ENCODE measurements around the gene BCOR. TPM values are rescaled to one million over a fixed set of nuclear protein-coding genes. Genes with fewer than 3 reads are reported as not detected.

BCOR gene
- total and polyA plus RNA-seq, 4 donors, result 5.6 to 23.0 (median 11.0) TPM

GRCh38 chrX:40063555-40063954 lies 34.2 kb downstream of the BCOR start:
- no peaks in the 10 kb centered on the region for H3K9me3 ChIP-seq (ENCODE audit: control insufficient read depth in 4 of 4, low read length in 3 of 4)
- H3K27me3 ChIP-seq (ENCODE audit: control insufficient read depth in 4 of 4, insufficient read depth in 4 of 4, low read length in 3 of 4), result no peaks in the 10 kb centered on the region
- H3K36me3 ChIP-seq (ENCODE audit: control insufficient read depth in 4 of 4, insufficient read depth in 3 of 4, low read depth in 1 of 4, low read length in 3 of 4), result peaks cover 9 to 31% (median 17%) of the 10 kb centered on the region in 4 donors
- H3K27ac ChIP-seq (ENCODE audit: low read depth in 1 of 2, low read length in 2 of 2), result no peak overlapping the region
- H3K4me3 ChIP-seq (ENCODE audit: low read depth in 1 of 3, low read length in 3 of 3), result no peak overlapping the region
- H3K4me1 ChIP-seq (ENCODE audit: control insufficient read depth in 4 of 4, insufficient read depth in 4 of 4, low read length in 3 of 4), result no peaks in the 10 kb centered on the region
- TF ChIP-seq GABPA (IDR thresholded peaks at IDR 0.05 in 1 of 2, conservative IDR thresholded peaks at IDR 0.05 in 1 of 2), result no peak
- TF ChIP-seq, protein P1, sequence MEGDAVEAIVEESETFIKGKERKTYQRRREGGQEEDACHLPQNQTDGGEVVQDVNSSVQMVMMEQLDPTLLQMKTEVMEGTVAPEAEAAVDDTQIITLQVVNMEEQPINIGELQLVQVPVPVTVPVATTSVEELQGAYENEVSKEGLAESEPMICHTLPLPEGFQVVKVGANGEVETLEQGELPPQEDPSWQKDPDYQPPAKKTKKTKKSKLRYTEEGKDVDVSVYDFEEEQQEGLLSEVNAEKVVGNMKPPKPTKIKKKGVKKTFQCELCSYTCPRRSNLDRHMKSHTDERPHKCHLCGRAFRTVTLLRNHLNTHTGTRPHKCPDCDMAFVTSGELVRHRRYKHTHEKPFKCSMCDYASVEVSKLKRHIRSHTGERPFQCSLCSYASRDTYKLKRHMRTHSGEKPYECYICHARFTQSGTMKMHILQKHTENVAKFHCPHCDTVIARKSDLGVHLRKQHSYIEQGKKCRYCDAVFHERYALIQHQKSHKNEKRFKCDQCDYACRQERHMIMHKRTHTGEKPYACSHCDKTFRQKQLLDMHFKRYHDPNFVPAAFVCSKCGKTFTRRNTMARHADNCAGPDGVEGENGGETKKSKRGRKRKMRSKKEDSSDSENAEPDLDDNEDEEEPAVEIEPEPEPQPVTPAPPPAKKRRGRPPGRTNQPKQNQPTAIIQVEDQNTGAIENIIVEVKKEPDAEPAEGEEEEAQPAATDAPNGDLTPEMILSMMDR (IDR thresholded peaks at IDR 0.05; ENCODE audit: low read depth, low read length, missing input control), result no peak
- no peak for TF ChIP-seq HNF4G (IDR thresholded peaks at IDR 0.05)
- TF ChIP-seq EGR1 (IDR thresholded peaks at IDR 0.05; ENCODE audit: low read depth in 2 of 2), result no peak
- no peak for TF ChIP-seq JUND (IDR thresholded peaks at IDR 0.05)
- TF ChIP-seq FOXA2 (IDR thresholded peaks at IDR 0.05), result no peak
- TF ChIP-seq TAF1 (conservative IDR thresholded peaks at IDR 0.05), result no peak
- no peak for TF ChIP-seq FOXA1 (IDR thresholded peaks at IDR 0.05)
- TF ChIP-seq, protein P2, sequence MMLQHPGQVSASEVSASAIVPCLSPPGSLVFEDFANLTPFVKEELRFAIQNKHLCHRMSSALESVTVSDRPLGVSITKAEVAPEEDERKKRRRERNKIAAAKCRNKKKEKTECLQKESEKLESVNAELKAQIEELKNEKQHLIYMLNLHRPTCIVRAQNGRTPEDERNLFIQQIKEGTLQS (IDR thresholded peaks at IDR 0.05), result no peak
- TF ChIP-seq, protein P3, sequence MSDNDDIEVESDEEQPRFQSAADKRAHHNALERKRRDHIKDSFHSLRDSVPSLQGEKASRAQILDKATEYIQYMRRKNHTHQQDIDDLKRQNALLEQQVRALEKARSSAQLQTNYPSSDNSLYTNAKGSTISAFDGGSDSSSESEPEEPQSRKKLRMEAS (IDR thresholded peaks at IDR 0.05), result no peak
- TF ChIP-seq RAD21 (IDR thresholded peaks at IDR 0.05), result no peak
- TF ChIP-seq, protein P4, sequence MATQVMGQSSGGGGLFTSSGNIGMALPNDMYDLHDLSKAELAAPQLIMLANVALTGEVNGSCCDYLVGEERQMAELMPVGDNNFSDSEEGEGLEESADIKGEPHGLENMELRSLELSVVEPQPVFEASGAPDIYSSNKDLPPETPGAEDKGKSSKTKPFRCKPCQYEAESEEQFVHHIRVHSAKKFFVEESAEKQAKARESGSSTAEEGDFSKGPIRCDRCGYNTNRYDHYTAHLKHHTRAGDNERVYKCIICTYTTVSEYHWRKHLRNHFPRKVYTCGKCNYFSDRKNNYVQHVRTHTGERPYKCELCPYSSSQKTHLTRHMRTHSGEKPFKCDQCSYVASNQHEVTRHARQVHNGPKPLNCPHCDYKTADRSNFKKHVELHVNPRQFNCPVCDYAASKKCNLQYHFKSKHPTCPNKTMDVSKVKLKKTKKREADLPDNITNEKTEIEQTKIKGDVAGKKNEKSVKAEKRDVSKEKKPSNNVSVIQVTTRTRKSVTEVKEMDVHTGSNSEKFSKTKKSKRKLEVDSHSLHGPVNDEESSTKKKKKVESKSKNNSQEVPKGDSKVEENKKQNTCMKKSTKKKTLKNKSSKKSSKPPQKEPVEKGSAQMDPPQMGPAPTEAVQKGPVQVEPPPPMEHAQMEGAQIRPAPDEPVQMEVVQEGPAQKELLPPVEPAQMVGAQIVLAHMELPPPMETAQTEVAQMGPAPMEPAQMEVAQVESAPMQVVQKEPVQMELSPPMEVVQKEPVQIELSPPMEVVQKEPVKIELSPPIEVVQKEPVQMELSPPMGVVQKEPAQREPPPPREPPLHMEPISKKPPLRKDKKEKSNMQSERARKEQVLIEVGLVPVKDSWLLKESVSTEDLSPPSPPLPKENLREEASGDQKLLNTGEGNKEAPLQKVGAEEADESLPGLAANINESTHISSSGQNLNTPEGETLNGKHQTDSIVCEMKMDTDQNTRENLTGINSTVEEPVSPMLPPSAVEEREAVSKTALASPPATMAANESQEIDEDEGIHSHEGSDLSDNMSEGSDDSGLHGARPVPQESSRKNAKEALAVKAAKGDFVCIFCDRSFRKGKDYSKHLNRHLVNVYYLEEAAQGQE (IDR thresholded peaks at IDR 0.05), result no peak
- no peak for TF ChIP-seq SP1 (IDR thresholded peaks at IDR 0.05)
- TF ChIP-seq NR2F2 (IDR thresholded peaks at IDR 0.05), result no peak
- H3K9ac ChIP-seq (ENCODE audit: low read depth in 1 of 2, low read length in 2 of 2), result no peak overlapping the region
- no peak for DNase-seq (ENCODE audit: low spot score)
- 90% methylated on average over 7 of the region's 7 CpGs for WGBS

GRCh38 chrX:40062525-40063155 lies 35.1 kb downstream of the BCOR start:
- Histone ChIP-seq H3K27ac (ENCODE audit: low read depth in 1 of 2, low read length in 2 of 2) (no peak overlapping the region), H3K4me1 (ENCODE audit: control insufficient read depth in 4 of 4, insufficient read depth in 4 of 4, low read length in 3 of 4) (no peaks in the 10 kb centered on the region), H3K36me3 (ENCODE audit: control insufficient read depth in 4 of 4, insufficient read depth in 3 of 4, low read depth in 1 of 4, low read length in 3 of 4) (peaks cover 13 to 29% (median 17%) of the 10 kb centered on the region in 4 donors), H3K4me3 (ENCODE audit: low read depth in 1 of 3, low read length in 3 of 3) (no peak overlapping the region), H3K27me3 (ENCODE audit: control insufficient read depth in 4 of 4, insufficient read depth in 4 of 4, low read length in 3 of 4) (no peaks in the 10 kb centered on the region), H3K9ac (ENCODE audit: low read depth in 1 of 2, low read length in 2 of 2) (no peak overlapping the region), H3K9me3 (ENCODE audit: control insufficient read depth in 4 of 4, low read length in 3 of 4) (no peaks in the 10 kb centered on the region)
- no peak for DNase-seq (ENCODE audit: low spot score)
- TF ChIP-seq, protein P1 (IDR thresholded peaks at IDR 0.05; ENCODE audit: low read depth, low read length, missing input control), result no peak
- TF ChIP-seq, protein P5, sequence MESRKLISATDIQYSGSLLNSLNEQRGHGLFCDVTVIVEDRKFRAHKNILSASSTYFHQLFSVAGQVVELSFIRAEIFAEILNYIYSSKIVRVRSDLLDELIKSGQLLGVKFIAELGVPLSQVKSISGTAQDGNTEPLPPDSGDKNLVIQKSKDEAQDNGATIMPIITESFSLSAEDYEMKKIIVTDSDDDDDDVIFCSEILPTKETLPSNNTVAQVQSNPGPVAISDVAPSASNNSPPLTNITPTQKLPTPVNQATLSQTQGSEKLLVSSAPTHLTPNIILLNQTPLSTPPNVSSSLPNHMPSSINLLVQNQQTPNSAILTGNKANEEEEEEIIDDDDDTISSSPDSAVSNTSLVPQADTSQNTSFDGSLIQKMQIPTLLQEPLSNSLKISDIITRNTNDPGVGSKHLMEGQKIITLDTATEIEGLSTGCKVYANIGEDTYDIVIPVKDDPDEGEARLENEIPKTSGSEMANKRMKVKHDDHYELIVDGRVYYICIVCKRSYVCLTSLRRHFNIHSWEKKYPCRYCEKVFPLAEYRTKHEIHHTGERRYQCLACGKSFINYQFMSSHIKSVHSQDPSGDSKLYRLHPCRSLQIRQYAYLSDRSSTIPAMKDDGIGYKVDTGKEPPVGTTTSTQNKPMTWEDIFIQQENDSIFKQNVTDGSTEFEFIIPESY (IDR thresholded peaks at IDR 0.05), result no peak
- WGBS, result 87% methylated on average over 24 of the region's 24 CpGs
